Brain microvascular endothelial cell (primary cell): ENCODE data around the gene NDC1.

ENCODE experiments used
- DNase-seq: peaks from one replicate; pipeline ENCODE4 v3.0.0-alpha.2; 2020
- H3K27ac ChIP-seq: fragments of 250-450 bp; sonication (Bioruptor Pico); 2 replicates; pipeline ENCODE4 v1.5.1; 2020; ENCODE audit warnings: mild to moderate bottlenecking, moderate library complexity
- H3K27me3 ChIP-seq: fragments of 250-450 bp; sonication (Bioruptor Pico); replicated peaks from 2 replicates; pipeline ENCODE4 v1.5.1; 2020; ENCODE audit warnings: mild to moderate bottlenecking
- H3K36me3 ChIP-seq: fragments of 250-450 bp; sonication (Bioruptor Pico); replicated peaks from 2 replicates; pipeline ENCODE4 v1.5.1; 2020; ENCODE audit warnings: mild to moderate bottlenecking
- H3K4me3 ChIP-seq: 2 replicates; pipeline ENCODE4 v1.5.1; 2011; ENCODE audit warnings: low read depth, mild to moderate bottlenecking, control low read depth, low read length, moderate library complexity
- in situ Hi-C: cut with HindIII; loops from 2 replicates; pipeline ENCODE4 v1.10.0; 2017; ENCODE audit warnings: low sequenced_read_pairs, low pct_ligation_motif_present
- TF ChIP-seq, protein P1 (sequence below): IDR thresholded peaks from 2 replicates; pipeline ENCODE4 v1.5.1; 2011; ENCODE audit warnings: low read depth, mild to moderate bottlenecking, moderate library complexity, low read length, control low read depth, inconsistent platforms; ENCODE audit errors: missing control alignments

Gene NDC1

DNA sequence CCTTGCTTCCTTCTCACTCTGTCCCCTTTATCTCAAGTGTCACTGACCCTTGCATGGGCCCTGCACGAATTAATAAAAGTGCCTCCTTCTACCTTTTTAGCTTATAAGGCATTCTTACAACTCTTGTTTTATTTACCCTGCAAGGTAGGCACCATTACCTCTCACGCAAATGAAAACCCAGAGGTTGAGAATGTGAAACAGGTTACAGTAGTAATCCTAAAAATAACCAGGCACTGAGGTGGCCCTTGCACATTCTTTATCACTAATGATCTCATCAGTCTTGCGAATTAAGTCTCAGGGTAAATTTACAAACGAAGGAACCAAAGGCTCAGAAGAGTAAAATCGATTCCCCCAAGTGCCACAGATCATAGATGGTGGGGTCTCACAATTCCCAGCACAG, 102.8 kb downstream of the NDC1 start:
- Histone ChIP-seq H3K27me3 (no peaks in the 10 kb centered on the region), H3K27ac (peak overlapping the region; percentile 100), H3K36me3 (no peaks in the 10 kb centered on the region), H3K4me3 (peak overlapping the region; percentile 9)
- in situ Hi-C loops: loop anchor here (10.0 kb wide), 1 partner anchor 250 kb away; no protein-coding TSS in a partner anchor
- DNase-seq: no peak
- TF ChIP-seq, protein P1, sequence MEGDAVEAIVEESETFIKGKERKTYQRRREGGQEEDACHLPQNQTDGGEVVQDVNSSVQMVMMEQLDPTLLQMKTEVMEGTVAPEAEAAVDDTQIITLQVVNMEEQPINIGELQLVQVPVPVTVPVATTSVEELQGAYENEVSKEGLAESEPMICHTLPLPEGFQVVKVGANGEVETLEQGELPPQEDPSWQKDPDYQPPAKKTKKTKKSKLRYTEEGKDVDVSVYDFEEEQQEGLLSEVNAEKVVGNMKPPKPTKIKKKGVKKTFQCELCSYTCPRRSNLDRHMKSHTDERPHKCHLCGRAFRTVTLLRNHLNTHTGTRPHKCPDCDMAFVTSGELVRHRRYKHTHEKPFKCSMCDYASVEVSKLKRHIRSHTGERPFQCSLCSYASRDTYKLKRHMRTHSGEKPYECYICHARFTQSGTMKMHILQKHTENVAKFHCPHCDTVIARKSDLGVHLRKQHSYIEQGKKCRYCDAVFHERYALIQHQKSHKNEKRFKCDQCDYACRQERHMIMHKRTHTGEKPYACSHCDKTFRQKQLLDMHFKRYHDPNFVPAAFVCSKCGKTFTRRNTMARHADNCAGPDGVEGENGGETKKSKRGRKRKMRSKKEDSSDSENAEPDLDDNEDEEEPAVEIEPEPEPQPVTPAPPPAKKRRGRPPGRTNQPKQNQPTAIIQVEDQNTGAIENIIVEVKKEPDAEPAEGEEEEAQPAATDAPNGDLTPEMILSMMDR: no peak

DNA sequence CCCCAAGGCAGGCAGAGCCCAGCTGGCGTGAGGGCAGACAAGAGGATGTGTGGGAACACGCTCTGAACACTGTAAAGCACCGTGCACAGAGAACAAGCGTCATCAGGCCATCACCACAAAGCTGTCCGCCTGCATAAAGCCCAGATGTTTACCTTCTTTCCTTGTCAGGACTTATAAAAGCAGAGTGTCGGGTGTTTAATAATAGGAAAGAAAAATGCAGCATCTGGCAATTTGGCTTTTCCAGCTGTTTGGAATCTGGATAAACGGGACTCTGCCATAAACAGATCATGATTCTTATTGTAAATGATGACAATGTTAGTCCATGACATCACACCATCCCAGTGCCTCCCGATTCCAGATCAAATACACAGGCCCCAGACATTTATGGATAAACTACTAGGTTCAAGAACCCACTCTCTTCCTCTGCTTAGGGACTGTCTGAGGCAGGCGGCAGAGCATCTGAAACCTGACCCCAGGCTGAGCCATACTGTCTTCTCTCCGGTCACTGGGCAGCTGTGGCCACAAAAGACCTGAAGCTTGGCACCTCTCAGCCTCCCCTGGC, 103.4 kb downstream of the NDC1 start:
- Histone ChIP-seq H3K36me3 (no peaks in the 10 kb centered on the region), H3K27me3 (no peaks in the 10 kb centered on the region), H3K4me3 (peak overlapping the region; percentile 15), H3K27ac (peak overlapping the region; percentile 100)
- in situ Hi-C loops: loop anchor here (10.0 kb wide), 1 partner anchor 250 kb away; no protein-coding TSS in a partner anchor
- TF ChIP-seq, protein P1: no peak
- peak; percentile 90 for DNase-seq

DNA sequence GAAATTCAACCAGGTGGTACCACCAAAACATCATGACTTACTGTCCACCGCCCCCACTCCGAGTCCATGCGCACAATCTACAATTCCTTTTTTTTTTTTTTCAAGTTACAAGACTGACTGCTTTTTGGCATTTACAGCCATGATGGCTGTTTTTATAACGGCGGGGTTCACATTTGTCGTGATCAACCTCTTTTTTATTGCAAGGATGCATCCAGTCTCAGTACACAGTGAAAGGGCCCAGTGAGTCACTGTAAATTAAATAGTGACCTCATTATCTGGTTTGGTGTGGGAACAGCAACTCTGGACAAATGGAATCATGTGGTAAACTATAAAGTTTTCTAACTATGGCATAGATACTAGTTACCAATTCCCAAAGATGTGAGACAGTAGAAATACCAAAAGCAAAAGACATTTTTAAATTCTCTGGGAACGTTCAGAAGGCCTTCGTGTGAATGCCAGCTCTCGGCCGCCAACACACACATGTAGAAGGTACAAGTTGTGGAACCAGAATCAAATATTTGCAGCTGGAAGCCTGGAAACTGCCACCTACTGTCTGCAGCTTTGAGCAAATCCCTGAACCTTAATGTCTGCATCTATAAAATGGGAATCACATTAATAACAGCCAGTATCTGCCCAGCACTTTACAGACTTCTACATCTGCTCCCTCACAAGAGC, 104.0 kb downstream of the NDC1 start:
- H3K27ac ChIP-seq: peak overlapping the region; percentile 100
- H3K36me3 ChIP-seq: no peaks in the 10 kb centered on the region
- in situ Hi-C loops: loop anchor here (10.0 kb wide), 1 partner anchor 249 kb away; no protein-coding TSS in a partner anchor
- TF ChIP-seq, protein P1: no peak
- peak; percentile 83 for DNase-seq
- no peaks in the 10 kb centered on the region for H3K27me3 ChIP-seq
- H3K4me3 ChIP-seq: peak overlapping the region; percentile 32

- H3K27me3 ChIP-seq: no peaks in the 10 kb centered on the region
- TF ChIP-seq, protein P1: no peak
- DNase-seq: no peak
- no peaks in the 10 kb centered on the region for H3K36me3 ChIP-seq
- in situ Hi-C loops: loop anchor here (10.0 kb wide), 1 partner anchor 249 kb away; no protein-coding TSS in a partner anchor
- peak overlapping the region; percentile 100 for H3K27ac ChIP-seq
- H3K4me3 ChIP-seq: peak overlapping the region; percentile 32
Observed at GRCh38 chr1:53733447-53733931, 104.6 kb downstream of the NDC1 start.

DNA sequence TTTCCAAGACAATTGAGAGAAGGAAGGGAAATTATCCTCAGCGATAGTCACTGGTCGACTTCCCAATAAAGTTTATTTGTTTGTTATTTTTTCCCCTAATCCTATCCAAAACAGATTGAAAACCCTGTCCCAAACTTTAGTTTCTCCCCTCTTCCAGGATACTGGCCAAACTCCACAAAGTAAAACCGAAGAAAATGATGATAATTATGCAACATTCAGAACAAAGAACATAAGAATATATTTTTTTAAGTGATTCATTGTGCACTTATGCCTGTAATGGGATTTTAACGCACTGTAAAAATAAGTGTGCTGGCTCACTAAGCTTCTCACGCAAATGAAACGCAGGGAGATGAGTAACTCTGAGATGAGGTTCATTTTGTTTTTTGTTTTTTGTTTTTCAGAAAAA, 105.2 kb downstream of the NDC1 start:
- peak; percentile 84 for DNase-seq
- TF ChIP-seq, protein P1: no peak
- no peaks in the 10 kb centered on the region for H3K36me3 ChIP-seq
- peak overlapping the region; percentile 39 for H3K4me3 ChIP-seq
- in situ Hi-C loops: loop anchor here (10.0 kb wide), 1 partner anchor 248 kb away; no protein-coding TSS in a partner anchor
- peak overlapping the region; percentile 100 for H3K27ac ChIP-seq
- H3K27me3 ChIP-seq: no peaks in the 10 kb centered on the region
